IPS-18a (cell line): ENCODE results near the gene OR2T10.
"Not testable (repeated sequence)": the region's sequence is repeated elsewhere in the genome, so short reads cannot be mapped to it uniquely, and the experiment has no call there.

Experiments
- H3K27ac ChIP-seq: one replicate; pipeline ENCODE4 v1.5.1; 2013; ENCODE audit warnings: low read length
- H3K27me3 ChIP-seq: one replicate; pipeline ENCODE4 v1.6.1; 2013; ENCODE audit warnings: mild to moderate bottlenecking, low read length; ENCODE audit not compliant: control insufficient read depth, insufficient read depth
- H3K36me3 ChIP-seq: one replicate; pipeline ENCODE4 v1.6.1; 2013; ENCODE audit warnings: low read depth, low read length; ENCODE audit not compliant: control insufficient read depth
- H3K4me1 ChIP-seq: one replicate; pipeline ENCODE4 v1.6.1; 2013; ENCODE audit warnings: low read depth, low read length; ENCODE audit not compliant: control insufficient read depth
- H3K4me3 ChIP-seq: one replicate; pipeline ENCODE4 v1.5.1; 2013; ENCODE audit warnings: low read length
- H3K9ac ChIP-seq: one replicate; pipeline ENCODE4 v1.6.1; 2013; ENCODE audit warnings: mild to moderate bottlenecking, low read length, moderate library complexity
- H3K9me3 ChIP-seq: one replicate; pipeline ENCODE4 v1.6.1; 2013; ENCODE audit warnings: low read depth, low read length; ENCODE audit not compliant: control insufficient read depth

Gene OR2T10

GRCh38 chr1:248551027-248551426 is 46.5 kb downstream of the OR2T10 start:
- H3K4me3 ChIP-seq, H3K4me1 ChIP-seq, H3K27ac ChIP-seq, H3K27me3 ChIP-seq, H3K9ac ChIP-seq, H3K9me3 ChIP-seq, H3K36me3 ChIP-seq: not testable (repeated sequence)

GRCh38 chr1:248547383-248547782 is 50.1 kb downstream of the OR2T10 start:
- H3K9ac ChIP-seq, H3K36me3 ChIP-seq, H3K27ac ChIP-seq, H3K9me3 ChIP-seq, H3K4me1 ChIP-seq, H3K27me3 ChIP-seq, H3K4me3 ChIP-seq: not testable (repeated sequence)
